GM18868 (cell line): Measurements from ENCODE around the gene GBP1.
"Not testable (repeated sequence)": the region's sequence is repeated elsewhere in the genome, so short reads cannot be mapped to it uniquely, and the experiment has no call there.

Experiments
- ATAC-seq: cut with Tn5 transposase; IDR thresholded peaks from one replicate; pipeline ENCODE4 v1.9.1; 2021; ENCODE audit warnings: mild to moderate bottlenecking, moderate library complexity; ENCODE audit not compliant: unreplicated experiment

Gene GBP1

DNA sequence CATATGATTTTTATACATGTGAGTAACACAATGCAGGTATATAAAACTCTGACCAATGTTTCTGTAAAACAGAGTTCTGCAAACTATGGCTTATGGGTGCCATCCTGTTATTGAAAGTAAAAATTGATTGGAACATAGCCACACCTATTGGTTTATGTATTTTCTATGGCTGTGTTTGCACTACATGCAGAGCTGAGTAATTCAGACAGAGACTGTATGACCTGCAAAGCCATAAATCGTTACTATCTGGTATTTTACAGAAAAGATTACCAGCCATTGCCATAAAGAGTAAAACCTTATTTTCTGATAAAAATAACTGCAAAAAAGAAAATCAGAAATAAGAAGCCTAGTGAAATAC is 13.1 kb downstream of the GBP1 start:
- no peak for ATAC-seq

DNA sequence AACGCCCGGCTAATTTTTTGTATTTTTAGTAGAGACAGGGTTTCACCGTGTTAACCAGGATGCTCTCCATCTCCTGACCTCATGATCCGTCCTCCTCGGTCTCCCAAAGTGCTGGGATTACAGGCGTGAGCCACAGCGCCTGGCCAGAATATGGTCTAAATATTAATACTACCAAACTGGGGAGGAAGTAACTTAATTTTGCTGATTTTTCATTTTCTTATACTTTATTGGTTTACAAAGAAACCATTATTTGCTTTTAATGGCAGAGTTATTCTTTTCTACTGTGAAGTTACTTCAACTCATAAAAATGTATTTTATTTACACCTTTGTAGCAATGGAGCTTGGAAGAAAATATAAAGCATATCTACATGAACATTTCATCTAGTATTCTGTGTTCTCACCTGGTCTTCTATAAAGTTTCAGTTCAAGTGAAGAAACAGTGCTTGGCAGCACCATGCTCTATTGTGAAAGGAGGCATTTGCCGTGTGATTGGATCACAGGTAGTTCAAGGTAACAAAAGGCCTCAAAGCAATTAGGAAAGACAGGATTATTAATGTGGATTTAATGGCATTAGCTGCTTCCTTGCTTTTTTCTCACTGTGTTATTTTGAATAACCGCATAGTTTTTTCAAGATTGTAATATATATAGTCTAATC is 13.6 kb downstream of the GBP1 start:
- no peak for ATAC-seq

DNA sequence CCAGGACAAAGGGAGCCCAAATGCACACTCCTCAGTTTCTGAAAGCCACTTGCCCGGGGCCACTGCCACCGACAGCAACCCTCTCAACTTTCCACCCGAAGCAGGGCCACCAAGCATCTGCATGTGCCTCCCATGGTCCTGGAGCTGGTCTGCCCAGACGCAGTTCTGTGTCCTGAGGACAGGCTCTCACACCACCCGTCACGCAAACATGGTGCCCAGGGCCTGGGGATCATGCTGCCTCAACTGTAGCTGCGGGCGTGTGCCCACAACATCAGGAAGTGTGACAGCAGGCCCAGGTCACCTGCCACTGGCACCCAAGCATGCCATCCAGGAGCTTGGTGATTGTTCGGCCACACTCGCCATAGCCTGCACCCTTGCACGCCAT is 14.4 kb downstream of the GBP1 start:
- ATAC-seq: no peak

DNA sequence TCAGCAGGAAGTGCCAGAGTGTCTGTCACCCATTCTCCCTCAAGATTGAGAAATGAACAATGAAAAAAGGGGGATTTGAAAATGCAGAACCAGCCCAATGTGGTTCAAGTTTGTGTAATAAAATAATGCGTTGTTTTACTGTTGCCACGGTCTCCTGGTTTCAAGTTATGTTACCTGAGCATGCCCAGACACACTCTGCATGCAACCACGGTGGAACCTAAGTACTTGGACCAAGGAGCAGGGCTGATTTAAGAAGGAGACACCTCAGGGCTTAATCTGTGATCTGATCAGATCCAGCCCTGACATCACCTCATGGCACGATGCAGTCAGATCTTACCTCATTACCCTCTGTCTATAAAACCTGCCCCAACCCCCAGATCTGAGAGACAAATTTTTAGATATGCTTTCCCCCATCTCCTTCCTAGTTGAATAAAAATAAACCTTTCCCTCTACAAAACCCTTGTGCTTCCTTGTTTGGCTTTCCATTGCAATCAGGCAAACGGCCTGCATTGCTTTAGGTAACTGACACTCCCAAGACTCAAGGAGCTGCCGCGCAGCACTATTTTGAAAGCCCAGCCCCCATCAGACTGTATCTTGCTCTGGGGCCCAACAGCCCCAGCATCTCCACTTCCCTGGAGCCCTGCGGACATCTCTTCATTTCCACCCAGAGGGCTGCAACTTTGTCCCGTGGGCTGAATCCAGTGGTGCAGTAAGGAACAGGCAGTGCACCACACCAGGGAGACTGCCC is 14.9 kb downstream of the GBP1 start:
- ATAC-seq: not testable (repeated sequence)

DNA sequence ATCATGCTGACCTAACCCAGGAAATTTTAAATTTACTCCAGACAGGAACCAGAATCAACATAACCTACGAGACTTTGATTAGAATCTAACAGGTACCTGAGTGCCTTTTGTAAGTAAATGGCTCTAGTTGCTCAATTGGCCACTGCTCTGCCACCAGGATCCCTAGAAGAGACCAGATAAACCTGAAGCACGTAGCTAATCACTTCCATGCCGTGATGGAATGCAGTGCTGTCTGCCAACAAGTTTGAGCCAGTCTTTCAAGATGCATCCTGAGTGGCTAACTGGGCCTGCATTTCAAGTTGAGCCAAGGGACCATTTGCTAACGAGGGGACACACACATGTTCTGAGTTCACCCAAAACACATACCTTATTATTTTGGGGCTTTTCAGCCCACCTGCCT is 15.8 kb downstream of the GBP1 start:
- ATAC-seq: not testable (repeated sequence)

DNA sequence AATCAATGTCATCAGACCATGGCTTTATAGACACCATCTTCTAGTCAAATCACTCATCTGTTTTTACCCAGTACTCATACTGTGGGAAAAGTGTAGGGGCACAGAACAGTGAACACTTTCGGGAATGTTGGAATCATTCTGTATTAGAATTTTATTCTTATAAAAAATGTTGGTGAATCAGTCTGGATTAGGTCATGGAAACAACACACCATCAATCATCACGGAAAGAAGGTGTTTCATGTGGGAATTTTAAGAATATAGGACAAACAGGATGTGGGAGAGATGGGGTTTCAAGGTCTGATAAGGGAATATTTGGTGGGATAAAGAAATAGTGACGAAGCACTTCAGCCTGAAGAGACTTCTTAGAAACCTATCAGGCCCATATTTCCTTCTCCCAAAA is 17.3 kb downstream of the GBP1 start:
- no peak for ATAC-seq

DNA sequence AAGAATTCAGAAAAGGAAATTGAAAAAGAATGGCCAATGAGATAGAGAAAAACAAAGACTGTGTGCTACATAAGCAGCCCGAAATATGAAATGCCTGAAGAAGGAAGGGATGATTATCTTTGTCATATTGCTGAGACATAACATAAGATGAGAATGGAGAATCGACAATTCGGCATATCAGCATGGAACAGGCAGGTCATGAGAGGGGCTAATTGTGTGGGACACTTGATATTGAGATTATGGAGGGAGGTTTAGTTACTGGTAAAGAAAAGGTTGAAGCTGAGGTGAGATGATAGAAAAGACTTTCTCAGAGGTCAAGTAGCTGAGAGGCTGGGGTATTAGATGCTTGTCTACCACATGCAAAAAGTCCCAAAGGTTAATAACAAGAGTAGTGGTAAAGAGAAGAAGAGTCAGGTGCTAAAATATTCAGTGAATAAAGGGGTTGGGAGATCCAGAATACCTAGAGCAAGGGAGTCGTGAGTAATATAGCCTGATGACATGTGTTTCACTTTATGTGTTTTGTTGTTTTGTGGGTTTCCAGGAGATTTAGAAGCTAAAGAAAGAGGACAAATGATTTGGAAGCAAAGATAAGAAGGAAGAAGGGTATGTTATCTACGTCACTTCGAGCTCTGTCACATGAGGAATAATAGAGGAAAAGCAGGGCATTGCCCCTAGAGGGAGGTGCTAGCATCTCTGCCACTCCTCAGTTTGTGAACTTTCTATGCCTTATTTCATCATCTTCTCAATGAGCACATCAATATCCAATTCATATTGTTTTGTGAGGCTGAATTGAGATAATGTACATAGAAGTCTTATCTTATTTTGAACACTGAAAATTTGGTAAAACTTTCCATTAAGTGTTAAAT is 18.5 kb downstream of the GBP1 start:
- peak; percentile 76 for ATAC-seq

DNA sequence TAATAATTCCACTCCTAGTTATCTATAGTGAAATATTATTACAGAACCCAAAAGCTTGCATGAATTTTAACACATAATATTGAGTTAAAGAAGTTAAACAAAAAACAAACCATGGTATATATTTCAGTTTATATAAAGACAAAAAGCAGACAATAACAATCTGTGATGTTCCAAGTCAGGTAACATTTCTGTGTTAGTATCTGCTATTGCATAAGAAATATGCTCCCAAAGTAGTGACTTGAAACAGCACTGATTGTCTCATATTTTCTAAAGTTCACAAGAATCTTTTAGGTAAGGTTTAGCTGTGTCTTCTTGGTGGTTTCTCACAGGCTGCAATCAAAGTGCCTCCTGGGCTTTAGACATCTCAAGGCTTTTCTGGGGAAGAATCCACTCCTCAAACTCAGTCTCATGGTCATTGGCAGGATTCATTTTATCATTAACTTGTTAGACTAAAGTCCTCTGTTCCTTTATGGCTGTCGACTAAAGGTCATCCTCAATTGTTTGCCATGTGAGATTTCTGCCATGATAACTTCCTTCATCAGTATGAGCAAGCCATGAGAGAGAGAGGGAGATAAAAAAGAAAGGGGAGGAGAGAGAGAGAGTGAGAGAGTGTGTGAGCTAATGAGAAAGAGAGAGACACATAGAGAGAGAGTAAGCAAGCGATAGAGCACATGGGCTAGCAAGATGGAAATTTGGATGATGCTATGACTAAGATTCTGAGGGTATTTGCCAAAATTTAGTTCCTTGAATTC is 19.9 kb downstream of the GBP1 start:
- no peak for ATAC-seq

DNA sequence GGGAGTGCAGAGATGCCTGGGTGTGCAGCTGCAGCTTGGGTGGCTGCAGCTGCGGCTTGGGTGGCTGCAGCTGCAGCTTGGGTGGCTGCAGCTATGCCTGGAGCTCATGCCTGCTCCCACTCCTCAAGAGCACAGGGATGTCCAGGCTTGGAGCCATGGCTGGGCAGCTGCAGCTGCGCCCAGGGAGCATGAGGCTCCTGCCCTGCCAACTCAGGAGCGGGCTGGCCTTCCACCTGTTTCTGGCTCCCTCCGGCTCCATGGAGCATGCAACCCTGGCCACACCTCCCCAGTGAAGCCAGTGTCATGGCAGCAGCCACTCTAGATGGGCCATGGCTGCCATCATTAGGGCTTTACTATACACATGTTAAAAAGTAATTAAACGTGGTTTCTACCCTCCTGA is 21.1 kb downstream of the GBP1 start:
- no peak for ATAC-seq

DNA sequence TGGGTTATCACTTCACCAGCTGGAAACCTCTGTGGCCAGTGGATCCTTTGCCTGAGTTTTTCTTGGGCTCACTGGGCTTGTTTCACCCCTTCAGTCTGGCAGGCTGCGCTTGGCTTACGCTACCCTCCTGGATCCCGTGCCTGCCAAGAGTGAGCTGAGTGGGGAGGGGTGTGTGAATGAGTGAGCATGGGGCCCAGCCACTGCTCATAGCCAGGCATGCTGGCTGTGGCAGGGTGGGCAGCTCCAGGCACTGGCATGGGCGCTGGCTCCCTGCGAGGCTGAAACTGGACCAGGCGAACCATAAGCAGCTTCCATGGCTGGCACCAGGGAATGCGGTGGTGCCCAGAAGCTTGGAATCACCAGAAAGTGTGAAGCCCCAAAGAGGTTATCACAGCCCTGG is 22.5 kb downstream of the GBP1 start:
- no peak for ATAC-seq

DNA sequence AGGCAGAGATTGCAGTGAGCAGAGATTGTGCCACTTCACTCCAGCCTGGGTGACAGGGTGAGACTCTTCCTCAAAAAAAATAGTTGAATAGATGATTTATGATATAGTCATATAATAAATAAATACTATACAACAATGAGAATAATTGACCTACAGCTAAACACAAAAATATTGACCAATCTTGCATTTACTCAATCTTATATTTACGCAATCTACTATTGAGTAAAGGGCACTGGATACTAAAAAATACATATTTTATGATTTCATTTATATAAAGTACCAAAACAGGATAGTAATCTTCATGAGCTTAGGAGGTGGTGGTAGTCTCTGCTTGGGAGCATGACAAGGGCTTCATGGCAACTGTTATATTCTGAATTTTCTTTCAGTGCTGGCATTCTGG is 23.3 kb downstream of the GBP1 start:
- ATAC-seq: no peak

DNA sequence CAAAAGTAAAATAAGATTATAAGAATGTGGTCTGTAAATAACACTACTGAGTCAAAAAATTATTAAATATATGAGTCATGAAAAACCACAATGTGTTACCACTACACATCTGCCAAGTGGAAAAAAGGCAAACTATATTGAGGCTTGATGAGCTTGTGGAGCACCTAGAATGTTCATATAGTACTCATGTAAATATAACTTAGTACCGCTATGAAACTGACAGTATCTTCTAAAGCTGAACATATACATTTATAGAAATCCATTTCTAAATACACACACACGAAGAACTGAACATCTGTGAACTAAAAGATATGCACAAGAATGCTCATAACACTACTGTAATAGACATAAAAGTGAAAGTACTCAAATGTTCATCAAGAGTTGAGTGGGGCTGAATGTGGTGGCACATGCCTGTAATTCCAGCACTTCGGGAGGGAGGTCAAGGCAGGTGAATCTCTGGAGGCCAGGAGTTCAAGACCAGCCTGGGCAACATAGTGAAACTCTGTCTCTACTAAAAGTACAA is 23.8 kb downstream of the GBP1 start:
- ATAC-seq: peak; percentile 98

DNA sequence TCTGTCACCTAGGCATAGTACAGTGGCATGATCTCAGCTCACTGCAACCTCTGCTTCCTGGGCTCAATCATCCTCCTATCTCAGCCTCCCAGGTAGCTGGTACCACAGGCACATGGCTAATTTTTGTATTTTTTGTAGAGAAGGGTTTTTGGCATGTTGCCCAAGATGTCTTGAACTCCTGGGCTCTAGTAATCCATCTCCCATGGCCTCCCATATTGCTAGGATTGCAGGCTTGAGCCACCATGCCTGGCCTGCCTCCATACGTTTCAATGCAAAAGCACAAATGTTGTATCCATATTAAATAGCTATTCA is 24.7 kb downstream of the GBP1 start:
- ATAC-seq: no peak

DNA sequence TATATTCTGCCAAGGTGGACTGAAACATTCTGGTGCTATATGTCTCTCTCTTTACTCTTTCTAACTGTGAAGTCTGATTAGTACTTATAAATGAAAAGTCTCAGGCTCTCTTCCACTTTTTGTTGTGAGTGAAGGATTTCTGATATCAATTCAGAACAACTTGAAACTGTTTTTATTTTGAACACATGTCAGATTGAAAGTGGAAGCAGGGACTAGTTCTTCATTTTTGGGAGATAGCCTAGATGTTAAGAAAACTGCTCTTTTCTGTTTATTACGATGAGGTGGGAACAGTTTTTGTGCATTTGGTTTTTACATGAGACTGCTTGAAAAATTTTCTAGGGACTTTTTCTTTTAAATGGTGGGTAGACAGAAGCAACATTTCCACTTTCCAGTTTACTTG is 27.8 kb downstream of the GBP1 start:
- no peak for ATAC-seq

DNA sequence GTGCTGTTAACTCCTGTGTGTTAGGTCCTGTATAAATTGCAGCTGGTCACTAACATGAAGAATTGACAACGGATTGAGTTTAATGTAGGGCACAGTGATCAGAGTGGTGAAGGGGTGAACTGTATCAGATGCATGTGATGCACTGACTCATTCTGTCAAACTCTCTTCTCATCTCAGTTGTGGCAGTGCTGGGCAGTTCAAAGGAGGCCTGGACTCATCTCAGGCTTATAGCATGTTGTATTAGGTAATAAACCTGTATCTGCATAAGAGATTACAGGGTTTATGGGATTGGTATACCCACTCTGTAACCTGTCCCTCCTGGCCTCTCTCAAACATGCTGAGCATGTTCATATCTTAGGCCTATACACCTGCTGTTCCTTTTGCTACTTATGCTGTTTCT is 29.9 kb downstream of the GBP1 start:
- ATAC-seq: no peak

DNA sequence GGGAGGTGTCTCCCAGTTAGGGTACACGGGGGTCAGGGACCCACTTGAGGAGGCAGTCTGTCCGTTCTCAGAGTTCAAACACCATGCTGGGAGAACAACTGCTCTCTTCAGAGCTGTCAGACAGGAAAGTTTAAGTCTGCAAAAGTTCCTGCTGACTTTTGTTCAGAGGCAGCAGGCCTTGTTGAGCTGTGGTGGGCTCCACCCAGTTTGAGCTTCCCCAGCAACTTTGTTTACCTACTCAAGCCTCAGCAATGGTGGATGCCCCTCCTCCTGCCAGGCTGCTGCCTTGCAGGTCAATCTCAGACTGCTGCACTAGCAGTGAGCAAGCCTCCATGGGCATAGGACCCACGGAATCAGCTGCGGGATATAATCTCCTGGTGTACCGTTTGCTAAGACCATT is 31.0 kb downstream of the GBP1 start:
- not testable (repeated sequence) for ATAC-seq

DNA sequence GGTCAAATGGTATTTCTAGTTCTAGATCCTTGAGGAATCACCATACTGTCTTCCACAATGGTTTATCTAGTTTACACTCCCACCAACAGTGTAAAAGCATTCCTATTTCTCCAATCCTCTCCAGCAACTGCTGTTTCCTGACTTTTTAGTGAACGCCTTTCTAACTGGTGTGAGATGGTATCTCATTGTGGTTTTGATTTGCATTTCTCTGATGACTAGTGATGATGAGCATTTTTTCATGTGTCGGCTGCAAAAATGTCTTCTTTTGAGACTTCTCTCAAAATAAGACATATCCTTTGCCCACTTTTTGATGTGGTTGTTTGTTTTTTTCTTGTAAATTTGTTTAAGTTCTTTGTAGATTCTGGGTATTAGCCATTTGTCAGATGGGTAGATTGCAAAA is 36.0 kb downstream of the GBP1 start:
- not testable (repeated sequence) for ATAC-seq

DNA sequence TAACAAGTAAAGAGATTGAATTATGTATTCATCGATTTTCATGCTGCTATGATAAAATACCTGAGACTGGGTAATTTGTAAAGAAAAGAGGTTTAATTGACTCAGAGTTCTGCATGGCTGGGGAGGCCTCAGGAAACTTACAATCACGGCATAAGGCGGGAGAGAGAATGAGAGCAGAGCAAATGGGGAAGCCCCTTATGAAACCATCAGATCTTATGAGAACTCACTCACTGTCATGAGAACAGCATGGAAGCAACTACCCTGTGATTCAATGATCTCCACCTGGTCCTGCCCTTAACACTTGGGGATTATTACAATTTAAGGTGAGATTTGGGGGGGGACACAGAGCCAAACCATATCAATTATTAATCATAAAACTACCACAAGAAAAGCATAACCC is 39.1 kb downstream of the GBP1 start:
- no peak for ATAC-seq

DNA sequence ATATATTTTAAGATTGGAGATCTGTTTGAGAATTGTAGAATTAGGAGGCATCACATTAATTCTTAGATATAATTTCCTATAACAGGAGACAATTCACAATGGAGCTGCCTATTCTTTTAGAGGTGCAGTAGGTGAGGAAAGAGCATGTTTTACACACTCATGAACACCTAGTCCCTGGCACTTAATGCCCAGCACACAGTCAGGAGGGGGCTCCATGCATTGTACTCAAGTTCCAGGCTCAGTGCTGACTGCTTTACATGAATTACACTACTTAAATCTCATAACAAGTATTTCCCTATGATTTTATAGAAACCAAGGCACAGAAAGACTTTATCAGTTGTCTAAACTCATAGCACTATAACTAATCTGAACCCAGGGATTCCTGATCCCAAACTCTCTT is 42.0 kb downstream of the GBP1 start:
- no peak for ATAC-seq

DNA sequence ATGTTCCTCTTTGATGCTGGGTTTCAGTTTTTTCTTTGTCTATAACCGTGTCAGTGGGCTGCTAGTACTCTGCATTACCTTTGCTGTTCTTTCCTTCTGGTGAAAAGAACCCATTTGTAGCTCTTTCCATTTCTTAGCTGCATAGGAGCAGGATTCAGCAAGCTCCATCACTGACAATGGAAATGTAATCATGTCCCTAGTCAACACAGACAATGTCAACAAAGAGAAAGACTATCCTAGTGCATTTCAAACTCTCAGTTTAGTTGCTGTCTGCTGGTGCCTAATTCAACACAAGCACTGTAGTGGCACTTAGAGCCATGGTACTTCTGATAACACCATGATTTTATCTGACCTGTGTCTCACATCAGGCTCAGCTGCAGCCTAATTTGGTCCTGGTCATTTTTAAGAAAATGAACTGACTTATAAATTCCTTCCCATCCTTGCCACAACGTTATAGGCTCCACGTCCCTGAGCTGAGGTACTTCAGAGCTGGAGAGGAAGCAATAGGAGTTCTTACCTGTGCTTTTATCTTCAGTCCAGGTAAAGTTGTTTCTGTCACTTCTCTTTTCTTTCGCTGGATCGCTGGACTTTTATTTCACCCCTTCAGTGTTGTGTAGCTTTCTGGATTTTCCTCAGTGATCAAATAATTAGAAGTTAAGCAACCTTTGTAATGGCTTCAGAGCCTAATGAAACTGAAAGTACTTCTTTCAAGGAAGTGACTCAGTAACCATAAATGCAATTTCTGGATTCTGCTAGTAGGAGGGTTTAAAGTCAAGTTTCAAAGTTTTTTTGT is 42.6 kb downstream of the GBP1 start, which contains the start of gene GBP3:
Gene GBP3, minus strand, starts transcription at position 700 of the 793 bp plus-strand sequence. CDS start 2,145 bp downstream, outside the sequence.
- ATAC-seq: peak; percentile 85
